Keratinocyte (primary cell): ENCODE results near the gene ISM2.

Source experiments
- CTCF ChIP-seq, 3 experiments: IDR thresholded peaks in 1 of 3; conservative IDR thresholded peaks in 1 of 3; optimal IDR thresholded peaks in 1 of 3; 2 replicates in 2 of 3; 3 replicates in 1 of 3; pipeline versions ENCODE3 to v1.5.1; 2011; ENCODE audit warnings: low read length in 3 of 3, mild to moderate bottlenecking in 3 of 3, moderate library complexity in 2 of 3, control low read depth in 1 of 3, inconsistent platforms in 1 of 3; ENCODE audit not compliant: insufficient read depth in 2 of 3; ENCODE audit errors: extremely low read depth in 1 of 3
- EZH2 ChIP-seq: IDR thresholded peaks from one replicate; pipeline ENCODE4 v1.6.1; 2012; ENCODE audit warnings: inconsistent platforms, mild to moderate bottlenecking, low read length, moderate library complexity

DNA sequence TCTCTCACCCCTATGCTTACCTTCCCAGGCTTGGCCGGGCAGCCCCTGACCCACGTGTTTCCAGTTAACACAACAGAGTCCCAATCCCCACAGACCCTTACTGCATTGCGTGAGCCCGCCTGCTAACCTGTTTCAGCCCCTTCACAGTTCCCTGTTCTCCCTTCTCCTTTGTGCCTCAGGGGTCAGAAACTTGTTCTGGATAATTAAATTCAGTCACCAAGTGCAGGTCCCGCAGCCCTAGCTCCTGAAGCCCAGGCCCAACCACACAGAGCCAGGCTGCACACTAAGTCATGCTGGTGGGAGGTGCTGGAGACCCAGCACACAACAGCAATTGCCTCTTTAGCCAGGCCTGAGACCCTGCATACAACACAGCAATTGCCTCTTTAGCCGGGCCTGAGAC lies 9.6 kb downstream of the ISM2 start:
- no peak for TF ChIP-seq CTCF (optimal IDR thresholded peaks at IDR 0.05 in 1 of 3, IDR thresholded peaks at IDR 0.05 in 1 of 3, conservative IDR thresholded peaks at IDR 0.05 in 1 of 3; ENCODE audit: extremely low read depth in 1 of 3, insufficient read depth in 2 of 3, low read length in 3 of 3)
- no peak for TF ChIP-seq EZH2
